A549 (cell line): ENCODE measurements around the gene IRF4. TPM values are rescaled to one million over a fixed set of nuclear protein-coding genes. Genes with fewer than 3 reads are reported as not detected.

Experiments
- ATAC-seq, 2 experiments: fragments of 200-7000 bp in 1 of 2; fragments of >200 bp in 1 of 2; cut with Nextera tagmentation in 1 of 2; cut with Tn5 transposase in 1 of 2; 3 replicates each; pipeline versions ENCODE4 v1.8.0 to v1.9.1; 2018 to 2020; ENCODE audit warnings: mild to moderate bottlenecking in 1 of 2, moderate library complexity in 1 of 2
- CTCF ChIA-PET: fragments of 300-600 bp; sonication (Branson Sonifier 250); formaldehyde crosslinking; extraction: SDS; loops from one replicate; lab custom pipeline; 2021; ENCODE audit warnings: antibody characterized with exemption, inconsistent platforms; lab: Yijun Ruan, JAX
- POLR2A ChIA-PET: fragments of 350-600 bp; formaldehyde crosslinking; extraction: SDS; loops from one replicate; lab custom pipeline; 2021; ENCODE audit warnings: antibody characterized with exemption, inconsistent platforms; lab: Yijun Ruan, JAX
- DNase-seq, 2 experiments: peaks; one replicate each; pipeline versions ENCODE4 v3.0.0 to v3.0.0-alpha.2; 2011 to 2016; ENCODE audit warnings: low read depth in 1 of 2, low spot score in 1 of 2
- FAIRE-seq: peaks from 2 replicates; lab custom pipeline; 2011; peaks lifted over from hg19 to GRCh38; lab: Jason Lieb, UNC
- H3K27ac ChIP-seq, 2 experiments: fragments of >200 bp; sonication (Bioruptor Twin); formaldehyde crosslinking; 3 replicates each; pipeline ENCODE4 v1.5.1; 2016 to 2017
- H3K4me1 ChIP-seq: fragments of >200 bp; sonication (Bioruptor Twin); formaldehyde crosslinking; 3 replicates; pipeline ENCODE4 v1.6.1; 2016
- H3K4me2 ChIP-seq: fragments of >200 bp; sonication (Bioruptor Twin); formaldehyde crosslinking; 3 replicates; pipeline ENCODE4 v1.6.1; 2016
- H3K4me3 ChIP-seq: fragments of >200 bp; sonication (Bioruptor Twin); formaldehyde crosslinking; 3 replicates; pipeline ENCODE4 v1.5.1; 2016
- H3K9me3 ChIP-seq: fragments of >200 bp; sonication (Bioruptor Twin); formaldehyde crosslinking; 3 replicates; pipeline ENCODE4 v1.6.1; 2016
- CBX2 ChIP-seq: fragments of 200-600 bp; sonication (generic); IDR thresholded peaks from 2 replicates; pipeline ENCODE4 v1.6.1; 2016; ENCODE audit warnings: low read depth, mild to moderate bottlenecking, borderline replicate concordance
- CBX8 ChIP-seq: fragments of 200-600 bp; sonication (generic); IDR thresholded peaks from 2 replicates; pipeline ENCODE4 v1.6.1; 2016
- CHD2 ChIP-seq: fragments of 150-350 bp; IDR thresholded peaks from 2 replicates; pipeline ENCODE4 v1.6.1; 2014; ENCODE audit warnings: low read length; ENCODE audit not compliant: partially characterized antibody
- CTCF ChIP-seq: fragments of >200 bp; sonication (Bioruptor Twin); formaldehyde crosslinking; IDR thresholded peaks from 3 replicates; pipeline ENCODE4 v1.5.1; 2016
- EHF ChIP-seq: fragments of 250-450 bp; sonication (Bioruptor Pico); IDR thresholded peaks from 2 replicates; pipeline ENCODE4 v1.5.0; 2020; ENCODE audit warnings: mild to moderate bottlenecking
- JUN ChIP-seq, 2 experiments: fragments of >200 bp; sonication (Bioruptor Twin); formaldehyde crosslinking; IDR thresholded peaks; 2 replicates in 1 of 2; 3 replicates in 1 of 2; pipeline ENCODE4 v1.6.1; 2016 to 2017
- NFE2L2 ChIP-seq: fragments of 150-350 bp; conservative IDR thresholded peaks from 2 replicates; pipeline ENCODE4 v1.6.1; 2014; ENCODE audit warnings: low read length
- NPAS2 ChIP-seq: fragments of 250-450 bp; sonication (Bioruptor Pico); IDR thresholded peaks from 2 replicates; pipeline ENCODE4 v1.8.0; 2022; ENCODE audit warnings: mild to moderate bottlenecking, moderate library complexity, borderline replicate concordance
- NR3C1 ChIP-seq: fragments of >200 bp; sonication (Bioruptor Twin); formaldehyde crosslinking; IDR thresholded peaks from 3 replicates; pipeline ENCODE4 v1.6.1; 2017
- RAD21 ChIP-seq, 2 experiments: fragments of >200 bp in 1 of 2; sonication (Bioruptor Twin) in 1 of 2; formaldehyde crosslinking in 1 of 2; IDR thresholded peaks in 1 of 2; conservative IDR thresholded peaks in 1 of 2; 2 replicates in 1 of 2; 3 replicates in 1 of 2; pipeline ENCODE4 v1.6.1; 2012 to 2018; ENCODE audit warnings: inconsistent platforms in 1 of 2
- RARB ChIP-seq: fragments of 250-450 bp; sonication (Bioruptor Pico); IDR thresholded peaks from 2 replicates; pipeline ENCODE4 v1.8.0; 2021; ENCODE audit warnings: mild to moderate bottlenecking, moderate library complexity
- RCOR1 ChIP-seq: fragments of 150-350 bp; IDR thresholded peaks from 2 replicates; pipeline ENCODE4 v1.6.1; 2014; ENCODE audit warnings: antibody characterized with exemption, low read length, low read depth
- REST ChIP-seq: fragments of 200-600 bp; sonication (generic); IDR thresholded peaks from 2 replicates; pipeline ENCODE4 v1.6.1; 2016; ENCODE audit warnings: antibody characterized with exemption, mild to moderate bottlenecking, moderate library complexity
- SMC3 ChIP-seq: fragments of >200 bp; sonication (Bioruptor Twin); formaldehyde crosslinking; IDR thresholded peaks from 3 replicates; pipeline ENCODE4 v1.6.1; 2018; ENCODE audit warnings: inconsistent platforms
- USF2 ChIP-seq: fragments of 450-650 bp; IDR thresholded peaks from 2 replicates; pipeline ENCODE4 v1.6.1; 2014; ENCODE audit warnings: antibody characterized with exemption
- ZNF302 ChIP-seq: fragments of 250-450 bp; sonication (Bioruptor Pico); IDR thresholded peaks from 2 replicates; pipeline ENCODE4 v1.9.0; 2021; ENCODE audit warnings: inconsistent platforms, mild to moderate bottlenecking, moderate library complexity
- ZSCAN20 ChIP-seq: fragments of 250-450 bp; sonication (Bioruptor Pico); IDR thresholded peaks from 2 replicates; pipeline ENCODE4 v1.8.0; 2022; ENCODE audit warnings: mild to moderate bottlenecking, moderate library complexity
- WGBS: methylation state at CpG from one replicate; pipeline ENCODE4 v1.1.6; 2017; ENCODE audit errors: missing lambda C conversion rate; 5-methylcytosine and 5-hydroxymethylcytosine counted together
- polyA plus RNA-seq, 4 experiments: library from polyadenylated mRNA; depleted of rRNA in 3 of 4; stranded (reverse); fragments of >200 nt; fragmentation: RNase III in 1 of 4; extraction: RNeasy Plus Mini Kit Qiagen cat#74134 plus additional on column Dnase treatment in 1 of 4; gene quantifications; 2 replicates in 3 of 4; 3 replicates in 1 of 4; pipeline ENCODE4 v1.2.3, GENCODE V29; 2011 to 2017
- TF ChIP-seq, protein P1 (sequence below): fragments of >200 bp; sonication (Bioruptor Twin); formaldehyde crosslinking; IDR thresholded peaks from 2 replicates; pipeline ENCODE4 v1.6.1; 2016

The IRF4 gene
- polyA plus RNA-seq, 2 of the 4 experiments (the other 2 are of a cell fraction) = 0.03 TPM

DNA sequence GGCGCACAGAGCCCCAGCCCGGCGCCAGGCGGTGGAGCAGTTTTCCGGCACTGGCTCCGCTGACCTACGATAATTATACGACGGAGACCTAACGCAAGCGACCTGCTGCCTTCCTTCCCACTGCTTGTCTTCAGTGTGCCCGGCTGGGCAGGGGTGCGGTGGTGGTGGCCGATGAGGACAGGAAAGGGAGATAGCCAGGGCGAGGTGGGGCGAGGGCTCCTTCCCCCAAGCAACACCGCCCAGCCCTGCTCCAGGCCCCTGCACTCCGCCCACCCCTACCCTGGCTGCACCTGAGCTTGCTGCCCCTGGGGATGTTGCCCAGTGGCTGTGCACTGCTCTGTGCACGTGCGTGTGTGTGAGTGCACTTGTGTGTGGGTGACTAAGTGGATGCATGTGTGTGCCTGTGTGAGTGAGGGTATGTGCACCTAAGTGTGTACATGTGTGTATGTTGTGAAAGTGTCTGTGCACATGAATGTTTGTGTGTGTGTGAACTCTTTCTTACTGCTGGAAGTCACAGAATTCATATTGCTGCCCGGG lies 42.6 kb upstream of the IRF4 start:
- H3K9me3 ChIP-seq = no peaks in the 10 kb centered on the region
- no peak for TF ChIP-seq CBX8
- no peak for TF ChIP-seq NFE2L2
- no peak for TF ChIP-seq RARB (CRISPR knock-in tag)
- no peak for TF ChIP-seq NR3C1
- no peak for TF ChIP-seq JUN (IDR thresholded peaks at IDR 0.05)
- TF ChIP-seq SMC3 = no peak
- TF ChIP-seq RAD21 (conservative IDR thresholded peaks at IDR 0.05 in 1 of 2, IDR thresholded peaks at IDR 0.05 in 1 of 2) = no peak
- TF ChIP-seq ZNF302 (CRISPR knock-in tag) = no peak
- H3K27ac ChIP-seq = no peak overlapping the region
- ATAC-seq (no peak), FAIRE-seq (no peak), DNase-seq (no peak)
- 95% methylated on average over 17 of the region's 21 CpGs for WGBS
- ChIA-PET CTCF (interaction anchor here (2.1 kb wide), 1 partner anchor 12 kb away, joined by 6 read pairs; no protein-coding TSS in a partner anchor), POLR2A (no interaction called here)
- no peaks in the 10 kb centered on the region for H3K4me1 ChIP-seq
- H3K4me2 ChIP-seq = no peak overlapping the region
- H3K4me3 ChIP-seq = no peak overlapping the region

GRCh38 chr6:349491-349921 lies 42.0 kb upstream of the IRF4 start:
- 69% methylated on average over 5 of the region's 6 CpGs for WGBS
- no peak overlapping the region for H3K4me3 ChIP-seq
- FAIRE-seq (no peak), DNase-seq (no peak), ATAC-seq (no peak)
- ChIA-PET POLR2A (no interaction called here), CTCF (interaction anchor here (2.1 kb wide), 1 partner anchor 11 kb away, joined by 6 read pairs; no protein-coding TSS in a partner anchor)
- no peaks in the 10 kb centered on the region for H3K4me1 ChIP-seq
- no peak overlapping the region for H3K27ac ChIP-seq
- H3K4me2 ChIP-seq = no peak overlapping the region
- no peaks in the 10 kb centered on the region for H3K9me3 ChIP-seq
- TF ChIP-seq CHD2 = no peak
- TF ChIP-seq CTCF = no peak
- no peak for TF ChIP-seq REST
- no peak for TF ChIP-seq RCOR1
- TF ChIP-seq CBX2 = no peak
- TF ChIP-seq NPAS2 (CRISPR knock-in tag) = no peak
- no peak for TF ChIP-seq SMC3
- no peak for TF ChIP-seq EHF (CRISPR knock-in tag)
- TF ChIP-seq, protein P1, sequence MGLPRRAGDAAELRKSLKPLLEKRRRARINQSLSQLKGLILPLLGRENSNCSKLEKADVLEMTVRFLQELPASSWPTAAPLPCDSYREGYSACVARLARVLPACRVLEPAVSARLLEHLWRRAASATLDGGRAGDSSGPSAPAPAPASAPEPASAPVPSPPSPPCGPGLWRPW = no peak
- no peak for TF ChIP-seq USF2
- no peak for TF ChIP-seq ZSCAN20 (CRISPR knock-in tag)
